Left ventricle myocardium inferior (tissue), 1 donor: ENCODE results near the gene SLC2A4RG. TPM values are rescaled to one million over a fixed set of nuclear protein-coding genes. Genes with fewer than 3 reads are reported as not detected.

Experiments used
- DNase-seq: peaks from one replicate; pipeline ENCODE4 v3.0.0-alpha.2; 2020
- H3K27ac ChIP-seq: fragments of 200-600 bp; replicated peaks from 2 replicates; pipeline ENCODE4 v1.8.0; 2021
- H3K27me3 ChIP-seq: fragments of 200-600 bp; 2 replicates; pipeline ENCODE4 v1.8.0; 2021; ENCODE audit warnings: low read depth
- H3K36me3 ChIP-seq: fragments of 200-600 bp; 2 replicates; pipeline ENCODE4 v1.8.0; 2021
- H3K4me1 ChIP-seq: fragments of 200-600 bp; 2 replicates; pipeline ENCODE4 v1.8.0; 2021
- H3K4me3 ChIP-seq: fragments of 200-600 bp; 2 replicates; pipeline ENCODE4 v1.8.0; 2021; ENCODE audit warnings: mild to moderate bottlenecking, moderate library complexity
- H3K9me3 ChIP-seq: fragments of 200-600 bp; replicated peaks from 2 replicates; pipeline ENCODE4 v1.8.0; 2021
- intact Hi-C: fragments of 100-400 bp; cut with micrococcal nuclease; formaldehyde crosslinking; loops from one replicate; pipeline ENCODE4 v1.11.0; 2022
- total RNA-seq: library from RNA; stranded (reverse); fragmentation: NEBNext Ultra II Directional; extraction: Animal tissue kit (Norgen Biotek cat#: 25700); gene quantifications from one replicate; pipeline ENCODE4 v1.2.1, GENCODE V29; 2021
- TF ChIP-seq, protein P1 (sequence below): fragments of 200-600 bp; IDR thresholded peaks from 2 replicates; pipeline ENCODE4 v1.8.0; 2021; ENCODE audit warnings: antibody characterized with exemption, mild to moderate bottlenecking, borderline replicate concordance
- donor health status: DM: no; HTN: yes; CAD: no; lungs with severe emphysema.

Gene SLC2A4RG
- total RNA-seq, 1 donor from 2014 or later: 79.2 TPM

DNA sequence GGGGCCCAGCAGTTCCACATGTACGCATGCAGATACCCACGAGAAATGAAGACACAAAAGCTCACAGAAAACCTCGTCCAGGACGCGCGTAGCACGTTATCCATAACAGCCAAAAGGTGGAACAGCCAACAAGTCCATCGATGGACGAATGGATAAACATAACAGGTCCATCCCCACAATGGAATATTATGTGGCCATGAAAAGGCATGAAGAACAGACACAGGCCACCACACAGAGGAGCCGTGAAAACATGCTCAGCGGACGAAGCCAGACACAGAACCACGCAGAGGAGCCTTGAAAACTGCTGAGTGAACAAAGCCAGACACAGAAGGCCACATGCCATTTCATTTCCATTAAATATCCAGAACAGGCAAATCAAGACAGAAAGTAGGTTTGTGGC, 38.0 kb downstream of the SLC2A4RG start:
- intact Hi-C loops: no loop called here
- H3K36me3 ChIP-seq: peaks cover 6% of the 10 kb centered on the region
- H3K4me1 ChIP-seq: peaks cover 31% of the 10 kb centered on the region
- no peaks in the 10 kb centered on the region for H3K9me3 ChIP-seq
- no peak overlapping the region for H3K27ac ChIP-seq
- no peaks in the 10 kb centered on the region for H3K27me3 ChIP-seq
- TF ChIP-seq, protein P1, sequence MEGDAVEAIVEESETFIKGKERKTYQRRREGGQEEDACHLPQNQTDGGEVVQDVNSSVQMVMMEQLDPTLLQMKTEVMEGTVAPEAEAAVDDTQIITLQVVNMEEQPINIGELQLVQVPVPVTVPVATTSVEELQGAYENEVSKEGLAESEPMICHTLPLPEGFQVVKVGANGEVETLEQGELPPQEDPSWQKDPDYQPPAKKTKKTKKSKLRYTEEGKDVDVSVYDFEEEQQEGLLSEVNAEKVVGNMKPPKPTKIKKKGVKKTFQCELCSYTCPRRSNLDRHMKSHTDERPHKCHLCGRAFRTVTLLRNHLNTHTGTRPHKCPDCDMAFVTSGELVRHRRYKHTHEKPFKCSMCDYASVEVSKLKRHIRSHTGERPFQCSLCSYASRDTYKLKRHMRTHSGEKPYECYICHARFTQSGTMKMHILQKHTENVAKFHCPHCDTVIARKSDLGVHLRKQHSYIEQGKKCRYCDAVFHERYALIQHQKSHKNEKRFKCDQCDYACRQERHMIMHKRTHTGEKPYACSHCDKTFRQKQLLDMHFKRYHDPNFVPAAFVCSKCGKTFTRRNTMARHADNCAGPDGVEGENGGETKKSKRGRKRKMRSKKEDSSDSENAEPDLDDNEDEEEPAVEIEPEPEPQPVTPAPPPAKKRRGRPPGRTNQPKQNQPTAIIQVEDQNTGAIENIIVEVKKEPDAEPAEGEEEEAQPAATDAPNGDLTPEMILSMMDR: no peak
- no peak for DNase-seq
- no peak overlapping the region for H3K4me3 ChIP-seq

DNA sequence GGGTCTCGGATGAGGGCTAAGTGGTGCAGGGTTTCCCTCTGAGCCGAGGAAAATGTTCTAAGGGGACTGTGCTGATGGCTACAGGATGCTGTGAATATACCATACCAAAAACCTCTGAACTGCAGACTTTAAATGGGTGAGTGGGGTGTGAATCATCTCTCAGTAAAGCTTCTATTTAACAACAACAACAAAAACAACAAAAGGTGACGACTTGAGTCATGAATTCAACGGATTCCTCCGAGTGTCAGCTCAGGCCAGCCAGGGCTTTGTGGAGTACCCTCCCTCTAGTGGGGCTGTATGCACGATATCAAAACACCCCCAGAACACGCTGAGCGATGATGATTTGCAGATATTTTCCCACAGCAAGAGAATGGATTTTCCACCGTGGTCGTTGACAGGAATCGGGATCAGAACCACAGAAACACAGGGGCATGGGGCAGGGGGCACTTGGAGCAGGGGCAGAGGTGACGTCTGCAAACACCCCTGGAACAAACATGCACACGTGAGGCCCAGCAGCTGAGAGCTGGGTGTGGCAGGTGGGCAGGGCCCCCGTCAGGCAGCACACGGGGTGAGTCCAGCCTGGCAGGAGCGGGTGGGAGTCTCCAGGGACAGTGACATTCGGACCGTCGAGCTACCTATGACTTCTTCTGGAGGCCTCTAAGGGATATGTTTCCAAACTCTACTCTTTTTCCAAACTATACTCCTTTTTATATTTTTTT, 38.6 kb downstream of the SLC2A4RG start:
- peaks cover 25% of the 10 kb centered on the region for H3K4me1 ChIP-seq
- no peaks in the 10 kb centered on the region for H3K9me3 ChIP-seq
- no peak overlapping the region for H3K4me3 ChIP-seq
- H3K27ac ChIP-seq: no peak overlapping the region
- intact Hi-C loops: no loop called here
- TF ChIP-seq, protein P1: no peak
- peaks cover 6% of the 10 kb centered on the region for H3K36me3 ChIP-seq
- no peak for DNase-seq
- H3K27me3 ChIP-seq: no peaks in the 10 kb centered on the region

DNA sequence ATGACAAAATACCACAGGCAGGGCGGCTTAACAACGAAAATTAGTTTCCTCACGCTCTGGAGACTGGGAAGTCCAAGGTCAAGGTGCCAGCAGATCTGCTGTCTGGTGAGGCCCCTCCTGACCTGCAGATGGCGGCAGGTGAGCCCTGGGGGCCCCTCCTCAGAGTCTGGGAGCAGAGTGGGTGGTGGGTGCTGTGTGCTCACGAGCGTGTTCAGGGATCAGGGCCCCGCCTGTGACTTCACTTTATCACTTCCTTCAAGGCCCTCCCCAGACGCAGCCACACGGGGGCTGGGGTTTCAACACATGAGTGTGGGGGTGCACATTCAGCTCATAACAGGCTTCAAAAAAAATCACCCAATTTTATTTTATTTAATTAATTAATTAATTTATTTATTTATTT, 39.3 kb downstream of the SLC2A4RG start:
- intact Hi-C loops: no loop called here
- H3K4me3 ChIP-seq: no peak overlapping the region
- peaks cover 19% of the 10 kb centered on the region for H3K4me1 ChIP-seq
- DNase-seq: no peak
- no peak overlapping the region for H3K27ac ChIP-seq
- H3K27me3 ChIP-seq: no peaks in the 10 kb centered on the region
- H3K9me3 ChIP-seq: no peaks in the 10 kb centered on the region
- TF ChIP-seq, protein P1: no peak
- peaks cover 6% of the 10 kb centered on the region for H3K36me3 ChIP-seq

DNA sequence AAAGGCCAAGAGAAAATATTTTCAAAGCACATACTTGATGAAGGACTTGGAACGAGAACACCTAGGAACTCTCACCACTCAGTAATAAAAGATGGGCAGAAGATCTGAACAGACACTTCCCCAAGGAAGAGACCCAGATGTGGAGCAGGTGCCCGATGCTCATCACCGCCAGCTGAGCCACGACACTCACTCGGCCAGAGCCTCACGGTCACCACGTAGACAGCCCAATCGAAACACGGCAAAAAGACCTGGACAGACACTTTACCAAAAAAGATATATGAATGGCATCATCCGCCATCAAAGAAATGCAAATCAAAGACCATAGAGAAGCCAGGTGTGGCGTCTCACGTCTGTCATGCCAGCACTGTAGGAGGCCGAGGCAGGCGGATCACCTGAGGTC, 41.6 kb downstream of the SLC2A4RG start:
- Histone ChIP-seq H3K36me3 (no peaks in the 10 kb centered on the region), H3K9me3 (no peaks in the 10 kb centered on the region), H3K27ac (no peak overlapping the region), H3K4me3 (no peak overlapping the region), H3K27me3 (no peaks in the 10 kb centered on the region), H3K4me1 (peaks cover 12% of the 10 kb centered on the region)
- no peak for DNase-seq
- TF ChIP-seq, protein P1: no peak
- intact Hi-C loops: no loop called here

DNA sequence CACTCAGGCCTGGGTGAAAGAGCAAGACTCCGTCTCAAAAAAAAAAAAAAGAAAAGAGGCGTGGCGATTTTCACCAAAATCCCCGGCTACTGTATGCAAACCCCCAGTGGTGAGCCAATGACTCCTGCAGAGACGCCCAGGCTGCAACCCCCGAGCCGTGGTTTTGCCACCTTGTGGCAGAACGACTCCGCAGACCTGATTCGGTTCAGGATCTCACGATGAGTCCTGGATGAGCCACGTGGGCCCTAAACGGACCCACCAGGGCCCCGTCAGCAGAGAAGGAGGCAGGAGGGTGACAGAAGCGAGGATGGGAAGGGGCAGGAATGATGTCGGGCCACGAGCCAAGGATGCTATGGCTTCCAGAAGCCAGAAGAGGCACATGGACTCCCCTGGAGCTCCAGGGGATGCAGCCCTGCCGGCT, 42.5 kb downstream of the SLC2A4RG start:
- Histone ChIP-seq H3K4me3 (no peak overlapping the region), H3K27me3 (no peaks in the 10 kb centered on the region)

More for the DNA sequence above, 42.5 kb downstream of the SLC2A4RG start:
- TF ChIP-seq, protein P1: no peak
- DNase-seq: no peak
- Histone ChIP-seq H3K4me1 (peaks cover 21% of the 10 kb centered on the region), H3K9me3 (no peaks in the 10 kb centered on the region), H3K27ac (no peak overlapping the region), H3K36me3 (no peaks in the 10 kb centered on the region)
- intact Hi-C loops: no loop called here
